ENCODE data around the gene TUT7.

Gene TUT7

DNA sequence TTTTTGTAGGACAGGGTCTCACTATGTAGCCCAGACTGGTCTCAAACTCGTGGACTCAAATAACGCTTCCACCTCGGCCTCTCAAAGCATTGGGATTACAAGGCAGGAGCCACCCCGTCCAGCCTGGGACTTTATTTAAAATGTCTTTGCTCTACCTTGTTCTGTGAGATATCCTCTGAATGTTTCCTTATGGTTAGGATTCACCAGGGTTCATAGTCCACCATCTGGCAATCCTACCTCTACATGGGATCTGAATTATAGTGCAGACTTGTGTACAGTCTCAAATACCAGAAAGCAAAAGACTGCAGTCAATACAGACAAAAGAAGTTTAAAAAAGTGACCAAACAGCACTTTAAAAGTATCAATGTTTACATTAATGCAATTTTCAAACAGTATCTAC lies 82.0 kb downstream of the TUT7 start:
- TF ChIP-seq TEAD4 (IDR thresholded peaks at IDR 0.05): no peak
- TF ChIP-seq YY1 (IDR thresholded peaks at IDR 0.05; ENCODE audit: low read depth): no peak
- no peak for TF ChIP-seq NFIC (IDR thresholded peaks at IDR 0.05)
- TF ChIP-seq, protein P1, sequence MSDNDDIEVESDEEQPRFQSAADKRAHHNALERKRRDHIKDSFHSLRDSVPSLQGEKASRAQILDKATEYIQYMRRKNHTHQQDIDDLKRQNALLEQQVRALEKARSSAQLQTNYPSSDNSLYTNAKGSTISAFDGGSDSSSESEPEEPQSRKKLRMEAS (IDR thresholded peaks at IDR 0.05): no peak
- TF ChIP-seq EP300 (IDR thresholded peaks at IDR 0.05; ENCODE audit: borderline replicate concordance): no peak
- TF ChIP-seq CEBPB (IDR thresholded peaks at IDR 0.05): no peak
- TF ChIP-seq TAF1 (IDR thresholded peaks at IDR 0.05; ENCODE audit: low read depth): no peak
- TF ChIP-seq CREB1 (IDR thresholded peaks at IDR 0.05; ENCODE audit: low read depth): no peak
- no peak for TF ChIP-seq TCF12 (IDR thresholded peaks at IDR 0.05; ENCODE audit: low read depth)
- TF ChIP-seq EGR1 (IDR thresholded peaks at IDR 0.05): no peak
- TF ChIP-seq, protein P2, sequence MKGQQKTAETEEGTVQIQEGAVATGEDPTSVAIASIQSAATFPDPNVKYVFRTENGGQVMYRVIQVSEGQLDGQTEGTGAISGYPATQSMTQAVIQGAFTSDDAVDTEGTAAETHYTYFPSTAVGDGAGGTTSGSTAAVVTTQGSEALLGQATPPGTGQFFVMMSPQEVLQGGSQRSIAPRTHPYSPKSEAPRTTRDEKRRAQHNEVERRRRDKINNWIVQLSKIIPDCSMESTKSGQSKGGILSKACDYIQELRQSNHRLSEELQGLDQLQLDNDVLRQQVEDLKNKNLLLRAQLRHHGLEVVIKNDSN (IDR thresholded peaks at IDR 0.05): no peak
- TF ChIP-seq, protein P3, sequence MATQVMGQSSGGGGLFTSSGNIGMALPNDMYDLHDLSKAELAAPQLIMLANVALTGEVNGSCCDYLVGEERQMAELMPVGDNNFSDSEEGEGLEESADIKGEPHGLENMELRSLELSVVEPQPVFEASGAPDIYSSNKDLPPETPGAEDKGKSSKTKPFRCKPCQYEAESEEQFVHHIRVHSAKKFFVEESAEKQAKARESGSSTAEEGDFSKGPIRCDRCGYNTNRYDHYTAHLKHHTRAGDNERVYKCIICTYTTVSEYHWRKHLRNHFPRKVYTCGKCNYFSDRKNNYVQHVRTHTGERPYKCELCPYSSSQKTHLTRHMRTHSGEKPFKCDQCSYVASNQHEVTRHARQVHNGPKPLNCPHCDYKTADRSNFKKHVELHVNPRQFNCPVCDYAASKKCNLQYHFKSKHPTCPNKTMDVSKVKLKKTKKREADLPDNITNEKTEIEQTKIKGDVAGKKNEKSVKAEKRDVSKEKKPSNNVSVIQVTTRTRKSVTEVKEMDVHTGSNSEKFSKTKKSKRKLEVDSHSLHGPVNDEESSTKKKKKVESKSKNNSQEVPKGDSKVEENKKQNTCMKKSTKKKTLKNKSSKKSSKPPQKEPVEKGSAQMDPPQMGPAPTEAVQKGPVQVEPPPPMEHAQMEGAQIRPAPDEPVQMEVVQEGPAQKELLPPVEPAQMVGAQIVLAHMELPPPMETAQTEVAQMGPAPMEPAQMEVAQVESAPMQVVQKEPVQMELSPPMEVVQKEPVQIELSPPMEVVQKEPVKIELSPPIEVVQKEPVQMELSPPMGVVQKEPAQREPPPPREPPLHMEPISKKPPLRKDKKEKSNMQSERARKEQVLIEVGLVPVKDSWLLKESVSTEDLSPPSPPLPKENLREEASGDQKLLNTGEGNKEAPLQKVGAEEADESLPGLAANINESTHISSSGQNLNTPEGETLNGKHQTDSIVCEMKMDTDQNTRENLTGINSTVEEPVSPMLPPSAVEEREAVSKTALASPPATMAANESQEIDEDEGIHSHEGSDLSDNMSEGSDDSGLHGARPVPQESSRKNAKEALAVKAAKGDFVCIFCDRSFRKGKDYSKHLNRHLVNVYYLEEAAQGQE (IDR thresholded peaks at IDR 0.05; ENCODE audit: low read depth): no peak
- TF ChIP-seq RAD21 (IDR thresholded peaks at IDR 0.05; ENCODE audit: low read depth): no peak
- no peak for TF ChIP-seq ZBTB7A (IDR thresholded peaks at IDR 0.05; ENCODE audit: low read depth)
- no peak for TF ChIP-seq FOXM1 (IDR thresholded peaks at IDR 0.05; ENCODE audit: borderline replicate concordance, low read depth)

DNA sequence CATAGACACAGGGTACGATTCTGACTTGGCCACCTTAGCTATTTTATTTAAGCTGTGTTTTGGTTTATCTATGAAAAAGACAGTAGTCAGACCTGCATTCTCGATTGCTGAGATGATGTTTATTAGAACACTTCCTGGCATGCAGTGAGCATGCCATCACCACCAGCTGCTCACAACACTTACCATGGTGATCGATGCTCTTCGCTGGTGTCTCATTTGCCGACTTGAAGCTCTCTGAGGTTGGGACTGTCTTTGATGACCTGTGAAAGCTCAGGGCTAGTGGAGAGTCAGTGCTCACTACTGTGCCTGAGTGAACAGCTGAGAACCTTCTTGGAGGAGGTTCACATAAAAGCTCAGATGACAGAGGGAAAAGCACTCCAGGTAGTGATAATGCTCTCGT lies 90.3 kb downstream of the TUT7 start:
- TF ChIP-seq, protein P2 (IDR thresholded peaks at IDR 0.05): no peak
- no peak for TF ChIP-seq NFIC (IDR thresholded peaks at IDR 0.05)
- TF ChIP-seq CEBPB (IDR thresholded peaks at IDR 0.05): no peak
- no peak for TF ChIP-seq TAF1 (IDR thresholded peaks at IDR 0.05; ENCODE audit: low read depth)
- TF ChIP-seq, protein P3 (IDR thresholded peaks at IDR 0.05; ENCODE audit: low read depth): no peak
- no peak for TF ChIP-seq EGR1 (IDR thresholded peaks at IDR 0.05)

DNA sequence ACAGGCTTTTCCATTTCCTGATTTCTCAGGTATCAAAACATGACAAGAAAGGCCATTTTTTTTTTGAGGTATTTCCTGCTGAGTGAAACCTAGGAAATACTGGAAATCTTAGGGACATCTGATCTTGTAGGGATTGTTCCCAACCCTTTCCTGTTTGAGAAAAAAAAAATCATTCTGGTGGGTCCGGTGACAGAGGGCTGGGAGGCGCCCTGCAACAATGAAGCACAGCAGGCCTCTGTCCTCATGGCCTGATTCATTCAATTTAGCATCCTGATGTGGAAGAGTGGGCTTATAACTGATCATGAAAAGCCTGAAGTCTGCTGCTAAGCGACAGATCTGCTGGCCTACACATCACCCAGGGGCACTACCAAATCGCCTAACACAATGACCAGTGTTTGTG lies 91.7 kb downstream of the TUT7 start:
- TF ChIP-seq ZBTB7A (IDR thresholded peaks at IDR 0.05; ENCODE audit: low read depth) (no peak), TAF1 (IDR thresholded peaks at IDR 0.05; ENCODE audit: low read depth) (no peak)

DNA sequence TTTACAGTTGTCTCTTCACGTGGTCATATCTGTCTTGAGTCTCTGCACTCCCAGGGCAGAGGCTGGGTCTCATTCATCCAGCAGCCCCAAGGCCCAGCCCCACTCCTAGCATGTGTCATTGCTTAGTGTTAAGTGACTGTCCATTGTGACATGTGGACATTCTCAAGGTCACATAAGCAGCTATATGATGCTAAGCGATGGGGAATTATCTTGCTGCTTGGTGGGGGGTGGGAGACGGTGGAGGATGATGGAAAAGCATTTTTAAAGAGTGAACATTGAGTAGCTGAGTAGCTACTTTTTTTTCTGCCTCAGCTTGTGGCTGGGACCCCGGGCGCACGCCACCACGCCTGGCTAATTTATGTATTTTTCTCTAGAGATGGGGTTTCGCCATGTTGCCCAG lies 94.7 kb downstream of the TUT7 start, which contains the start of gene C9orf153:
Gene C9orf153 (minus strand): TSS at position 101 of the 400 bp plus-strand sequence. CDS start 30,054 bp downstream, outside the sequence.
- TF ChIP-seq, protein P3 (IDR thresholded peaks at IDR 0.05; ENCODE audit: low read depth): no peak
- no peak for TF ChIP-seq NFIC (IDR thresholded peaks at IDR 0.05)
- no peak for TF ChIP-seq RAD21 (IDR thresholded peaks at IDR 0.05; ENCODE audit: low read depth)
- no peak for TF ChIP-seq ZBTB7A (IDR thresholded peaks at IDR 0.05; ENCODE audit: low read depth)
- TF ChIP-seq, protein P2 (IDR thresholded peaks at IDR 0.05): no peak
- TF ChIP-seq YY1 (IDR thresholded peaks at IDR 0.05; ENCODE audit: low read depth): no peak
- no peak for TF ChIP-seq TEAD4 (IDR thresholded peaks at IDR 0.05)
- no peak for TF ChIP-seq TAF1 (IDR thresholded peaks at IDR 0.05; ENCODE audit: low read depth)
- no peak for TF ChIP-seq EP300 (IDR thresholded peaks at IDR 0.05; ENCODE audit: borderline replicate concordance)
- no peak for TF ChIP-seq EGR1 (IDR thresholded peaks at IDR 0.05)
- TF ChIP-seq CREB1 (IDR thresholded peaks at IDR 0.05; ENCODE audit: low read depth): no peak
- TF ChIP-seq TCF12 (IDR thresholded peaks at IDR 0.05; ENCODE audit: low read depth): no peak

DNA sequence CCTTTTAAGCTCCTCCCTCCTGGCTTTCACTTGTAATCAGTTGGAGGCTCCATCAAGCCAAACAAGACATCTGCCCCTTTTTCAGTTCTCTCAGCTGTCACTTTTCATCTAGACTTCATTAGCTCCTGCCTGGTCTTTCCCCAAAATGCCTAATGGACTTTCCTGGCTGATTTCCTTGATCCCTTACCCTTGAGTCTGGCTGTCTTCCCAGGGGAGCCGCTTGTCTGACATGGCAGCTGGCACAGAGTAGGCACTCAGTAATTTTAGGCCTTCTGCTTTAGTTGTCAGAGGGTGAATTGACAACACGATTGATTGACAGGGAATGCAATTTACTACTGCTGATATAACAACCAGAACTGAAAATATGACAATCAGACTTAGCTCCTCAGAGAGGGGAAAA lies 96.8 kb downstream of the TUT7 start:
- TF ChIP-seq CREB1 (IDR thresholded peaks at IDR 0.05; ENCODE audit: low read depth) (no peak), TEAD4 (IDR thresholded peaks at IDR 0.05) (no peak), FOXM1 (IDR thresholded peaks at IDR 0.05; ENCODE audit: borderline replicate concordance, low read depth) (no peak), EP300 (IDR thresholded peaks at IDR 0.05; ENCODE audit: borderline replicate concordance) (no peak), NFIC (IDR thresholded peaks at IDR 0.05) (no peak), TCF12 (IDR thresholded peaks at IDR 0.05; ENCODE audit: low read depth) (no peak), CEBPB (IDR thresholded peaks at IDR 0.05) (no peak), ZBTB7A (IDR thresholded peaks at IDR 0.05; ENCODE audit: low read depth) (no peak)
